HCT116 (cell line): Measurements from ENCODE around the gene SCN2B. TPM values are rescaled to one million over a fixed set of nuclear protein-coding genes. Genes with fewer than 3 reads are reported as not detected.

Experiments
- ATAC-seq: fragments of 200-7000 bp; cut with Tn5 transposase; 2 replicates; pipeline ENCODE4 v1.9.1; 2020; ENCODE audit warnings: mild to moderate bottlenecking, moderate library complexity
- BruUV-seq: library from RNA; stranded (reverse); fragments of 400-500 nt; replicated peaks from 2 replicates; lab custom pipeline; 2021; lab: Mats Ljungman, UMichigan
- CTCF ChIA-PET: fragments of 300-600 bp; sonication (Branson Sonifier 250); formaldehyde crosslinking; loops from one replicate; lab custom pipeline; 2021; ENCODE audit warnings: antibody characterized with exemption; lab: Charles Lee
- POLR2A ChIA-PET: fragments of 300-600, 350-600 bp; sonication (Branson Sonifier 250); formaldehyde crosslinking; loops from one replicate; lab custom pipeline; 2021; ENCODE audit warnings: antibody characterized with exemption; lab: Charles Lee
- RAD21 ChIA-PET, 2 experiments: fragments of 300-600 bp; sonication (Branson Sonifier 250); formaldehyde crosslinking; loops; one replicate each; lab custom pipeline; 2023; ENCODE audit warnings: low total read pairs in 2 of 2; ENCODE audit not compliant: uncharacterized antibody in 2 of 2, unreplicated experiment in 2 of 2, low non-redundant PET in 1 of 2; lab: Charles Lee
- DNase-seq: peaks from one replicate; pipeline ENCODE4 v3.0.0-alpha.2; 2010; ENCODE audit warnings: low read depth, low spot score
- H2AFZ ChIP-seq: fragments of 200-600 bp; shearing (Covaris generic), sonication (generic); 2 replicates; pipeline ENCODE4 v1.6.1; 2017; ENCODE audit warnings: low read depth, mixed run types, mixed read lengths, antibody characterized with exemption, low read length; ENCODE audit not compliant: poor library complexity, severe bottlenecking
- H3K27ac ChIP-seq: 2 replicates; pipeline ENCODE4 v1.5.1; 2012; ENCODE audit warnings: low read depth, low read length
- H3K27me3 ChIP-seq: fragments of 200-600 bp; sonication (generic); 2 replicates; pipeline ENCODE4 v1.6.1; 2016; ENCODE audit warnings: mixed run types, low read length, mixed read lengths; ENCODE audit not compliant: insufficient read depth
- H3K36me3 ChIP-seq, 2 experiments: fragments of 200-500 bp in 1 of 2; fragments of 200-600 bp in 1 of 2; sonication (Bioruptor generic) in 1 of 2; sonication (generic) in 1 of 2; 2 replicates each; pipeline versions ENCODE4 v1.5.1 to v1.6.1; 2014 to 2016; ENCODE audit warnings: low read length in 2 of 2, inconsistent platforms in 1 of 2, mixed read lengths in 1 of 2, mixed run types in 1 of 2; ENCODE audit not compliant: insufficient read depth in 2 of 2, control insufficient read depth in 1 of 2
- H3K4me1 ChIP-seq, 2 experiments: fragments of 200-600 bp in 1 of 2; sonication (generic) in 1 of 2; 2 replicates each; pipeline versions ENCODE4 v1.5.1 to v1.6.1; 2012 to 2017; ENCODE audit warnings: low read length in 2 of 2, inconsistent platforms in 1 of 2, mild to moderate bottlenecking in 1 of 2, mixed read lengths in 1 of 2, mixed run types in 1 of 2, moderate library complexity in 1 of 2; ENCODE audit not compliant: insufficient read depth in 2 of 2, control insufficient read depth in 1 of 2
- H3K4me2 ChIP-seq: fragments of 200-600 bp; sonication (generic); 2 replicates; pipeline ENCODE4 v1.6.1; 2017; ENCODE audit warnings: mixed run types, low read length, mixed read lengths
- H3K4me3 ChIP-seq, 2 experiments: fragments of 200-600 bp in 1 of 2; sonication (generic) in 1 of 2; replicated peaks in 1 of 2; 2 replicates each; pipeline ENCODE4 v1.5.1; 2011 to 2016; ENCODE audit warnings: low read length in 2 of 2, control low read depth in 1 of 2, low read depth in 1 of 2, mild to moderate bottlenecking in 1 of 2, mixed read lengths in 1 of 2, mixed run types in 1 of 2
- H3K79me2 ChIP-seq: fragments of 200-600 bp; sonication (generic); 2 replicates; pipeline ENCODE4 v1.6.1; 2017; ENCODE audit warnings: mild to moderate bottlenecking, mixed run types, low read length, moderate library complexity, mixed read lengths; ENCODE audit not compliant: insufficient read depth
- H3K9ac ChIP-seq: fragments of 200-600 bp; sonication (generic); 2 replicates; pipeline ENCODE4 v1.6.1; 2016; ENCODE audit warnings: low read length, mixed read lengths
- H3K9me2 ChIP-seq: fragments of 200-600 bp; sonication (generic), shearing (Covaris generic); 2 replicates; pipeline ENCODE4 v1.6.1; 2017; ENCODE audit warnings: mixed run types, mild to moderate bottlenecking, moderate library complexity; ENCODE audit not compliant: insufficient read depth
- H3K9me3 ChIP-seq, 2 experiments: fragments of 200-500 bp in 1 of 2; fragments of 200-600 bp in 1 of 2; sonication (Bioruptor generic) in 1 of 2; sonication (generic) in 1 of 2; 2 replicates each; pipeline ENCODE4 v1.6.1; 2014 to 2017; ENCODE audit warnings: low read length in 2 of 2, mixed read lengths in 2 of 2, inconsistent platforms in 1 of 2, low read depth in 1 of 2, mild to moderate bottlenecking in 1 of 2, mixed run types in 1 of 2, moderate library complexity in 1 of 2; ENCODE audit not compliant: control insufficient read depth in 1 of 2, insufficient read depth in 1 of 2
- H4K20me1 ChIP-seq: fragments of 200-600 bp; sonication (generic), shearing (Covaris generic); 2 replicates; pipeline ENCODE4 v1.6.1; 2017; ENCODE audit warnings: mixed run types, mild to moderate bottlenecking, moderate library complexity; ENCODE audit not compliant: insufficient read depth
- CBX3 ChIP-seq: IDR thresholded peaks from 2 replicates; pipeline ENCODE4 v1.6.1; 2012; ENCODE audit warnings: low read depth
- CEBPB ChIP-seq: IDR thresholded peaks from 2 replicates; pipeline ENCODE4 v1.6.1; 2012; ENCODE audit warnings: low read depth
- CTCF ChIP-seq, 3 experiments: fragments of 200-600 bp in 1 of 3; sonication (generic) in 1 of 3; IDR thresholded peaks in 2 of 3; conservative IDR thresholded peaks in 1 of 3; 2 replicates each; pipeline ENCODE4 v1.5.1; 2012 to 2017; ENCODE audit warnings: low read depth in 2 of 3, low read length in 2 of 3, antibody characterized with exemption in 1 of 3, borderline replicate concordance in 1 of 3, control low read depth in 1 of 3, mild to moderate bottlenecking in 1 of 3, mixed read lengths in 1 of 3, mixed run types in 1 of 3, moderate library complexity in 1 of 3; ENCODE audit not compliant: insufficient read depth in 1 of 3
- EGR1 ChIP-seq: IDR thresholded peaks from 2 replicates; pipeline ENCODE4 v1.6.1; 2012; ENCODE audit warnings: low read depth
- ELF1 ChIP-seq: IDR thresholded peaks from 2 replicates; pipeline ENCODE4 v1.6.1; 2012; ENCODE audit warnings: low read depth, borderline replicate concordance
- EZH2 ChIP-seq: fragments of 200-600 bp; sonication (generic); IDR thresholded peaks from 2 replicates; pipeline ENCODE4 v1.6.1; 2017; ENCODE audit warnings: antibody characterized with exemption, mixed run types
- POLR2AphosphoS5 ChIP-seq: IDR thresholded peaks from 2 replicates; pipeline ENCODE4 v1.6.1; 2011; ENCODE audit warnings: mild to moderate bottlenecking, low read depth, low read length, moderate library complexity
- RAD21 ChIP-seq: IDR thresholded peaks from 2 replicates; pipeline ENCODE4 v1.6.1; 2012; ENCODE audit warnings: low read depth, mild to moderate bottlenecking
- REST ChIP-seq: IDR thresholded peaks from 2 replicates; pipeline ENCODE4 v1.6.1; 2012; ENCODE audit warnings: low read depth
- SIN3A ChIP-seq: IDR thresholded peaks from 2 replicates; pipeline ENCODE4 v1.6.1; 2012; ENCODE audit warnings: low read depth
- SP1 ChIP-seq: IDR thresholded peaks from 2 replicates; pipeline ENCODE4 v1.6.1; 2012; ENCODE audit warnings: low read depth
- TCF7L2 ChIP-seq: IDR thresholded peaks from 2 replicates; pipeline ENCODE4 v1.7.0; 2011; ENCODE audit warnings: borderline replicate concordance, inconsistent platforms; ENCODE audit not compliant: insufficient read depth, insufficient read length; ENCODE audit errors: extremely low read depth
- YY1 ChIP-seq: IDR thresholded peaks from 2 replicates; pipeline ENCODE4 v1.6.1; 2011; ENCODE audit warnings: low read length, low read depth, moderate library complexity, mild to moderate bottlenecking; ENCODE audit not compliant: insufficient replicate concordance; ENCODE audit errors: extremely low read depth
- ZNF274 ChIP-seq: fragments of 200-500 bp; sonication (Bioruptor generic); IDR thresholded peaks from 2 replicates; pipeline ENCODE4 v1.6.1; 2014; ENCODE audit warnings: mild to moderate bottlenecking, low read depth, low read length, inconsistent platforms
- intact Hi-C: fragments of 100-400 bp; cut with micrococcal nuclease; formaldehyde crosslinking; loops from 2 replicates; pipeline ENCODE4 v1.10.0; 2022
- total RNA-seq: library from RNA; stranded (reverse); gene quantifications from one replicate; pipeline ENCODE4 v1.2.1, GENCODE V29; 2021; ENCODE audit not compliant: unreplicated experiment
- TF ChIP-seq, protein P1 (sequence below): IDR thresholded peaks from 2 replicates; pipeline ENCODE4 v1.6.1; 2011; ENCODE audit warnings: mild to moderate bottlenecking, low read length, moderate library complexity; ENCODE audit not compliant: insufficient replicate concordance; ENCODE audit errors: extremely low read depth

Gene SCN2B
- total RNA-seq, 1 experiment from 2014 or later, result not detected

DNA sequence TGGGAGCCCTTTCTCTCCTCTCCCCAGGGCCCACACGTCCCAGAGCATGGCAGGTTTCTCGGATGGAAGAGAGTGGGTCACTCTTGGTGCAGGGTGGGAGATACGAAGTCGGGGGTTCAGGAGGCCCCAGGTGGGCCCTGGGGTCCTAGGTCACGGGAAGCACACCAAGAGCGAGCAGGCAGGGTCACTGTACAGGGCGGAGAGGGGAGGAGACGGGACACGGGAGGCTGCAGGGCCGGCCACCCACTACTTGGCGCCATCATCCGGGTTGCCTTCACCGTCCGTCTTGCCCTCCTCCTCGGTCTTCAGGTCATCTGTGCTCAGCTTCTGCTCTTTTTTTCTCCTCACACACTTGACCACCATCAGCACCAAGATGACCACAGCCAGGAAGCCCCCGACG lies 9.8 kb downstream of the SCN2B start:
- no peak overlapping the region for H3K27ac ChIP-seq
- no peak overlapping the region for H3K4me2 ChIP-seq
- no peaks in the 10 kb centered on the region for H4K20me1 ChIP-seq
- no peak for ATAC-seq
- TF ChIP-seq CBX3 (no peak), SP1 (no peak), YY1 (no peak), POLR2AphosphoS5 (no peak), EGR1 (no peak), SIN3A (no peak), CEBPB (no peak), TCF7L2 (no peak), CTCF (IDR thresholded peaks at IDR 0.05 in 2 of 3, conservative IDR thresholded peaks at IDR 0.05 in 1 of 3; ENCODE audit: borderline replicate concordance in 1 of 3, insufficient read depth in 1 of 3, low read depth in 2 of 3, low read length in 2 of 3) (no peak), REST (no peak), ELF1 (no peak), RAD21 (no peak), ZNF274 (no peak), EZH2 (no peak)
- TF ChIP-seq, protein P1, sequence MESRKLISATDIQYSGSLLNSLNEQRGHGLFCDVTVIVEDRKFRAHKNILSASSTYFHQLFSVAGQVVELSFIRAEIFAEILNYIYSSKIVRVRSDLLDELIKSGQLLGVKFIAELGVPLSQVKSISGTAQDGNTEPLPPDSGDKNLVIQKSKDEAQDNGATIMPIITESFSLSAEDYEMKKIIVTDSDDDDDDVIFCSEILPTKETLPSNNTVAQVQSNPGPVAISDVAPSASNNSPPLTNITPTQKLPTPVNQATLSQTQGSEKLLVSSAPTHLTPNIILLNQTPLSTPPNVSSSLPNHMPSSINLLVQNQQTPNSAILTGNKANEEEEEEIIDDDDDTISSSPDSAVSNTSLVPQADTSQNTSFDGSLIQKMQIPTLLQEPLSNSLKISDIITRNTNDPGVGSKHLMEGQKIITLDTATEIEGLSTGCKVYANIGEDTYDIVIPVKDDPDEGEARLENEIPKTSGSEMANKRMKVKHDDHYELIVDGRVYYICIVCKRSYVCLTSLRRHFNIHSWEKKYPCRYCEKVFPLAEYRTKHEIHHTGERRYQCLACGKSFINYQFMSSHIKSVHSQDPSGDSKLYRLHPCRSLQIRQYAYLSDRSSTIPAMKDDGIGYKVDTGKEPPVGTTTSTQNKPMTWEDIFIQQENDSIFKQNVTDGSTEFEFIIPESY, result no peak
- no peak overlapping the region for H2AFZ ChIP-seq
- BruUV-seq, result no TSS peak
- H3K9ac ChIP-seq, result no peak overlapping the region
- POLR2A ChIA-PET, result no interaction called here
- no peak for DNase-seq
- no peaks in the 10 kb centered on the region for H3K9me2 ChIP-seq
- intact Hi-C loops, result no loop called here
- H3K4me1 ChIP-seq, result peaks cover 0 to 3% of the 10 kb centered on the region in 2 experiments; a peak in 1 of 4 replicates
- CTCF ChIA-PET, result no interaction called here
- RAD21 ChIA-PET, result no interaction called here
- H3K79me2 ChIP-seq, result no peaks in the 10 kb centered on the region
- no peaks in the 10 kb centered on the region for H3K9me3 ChIP-seq
- no peaks in the 10 kb centered on the region for H3K36me3 ChIP-seq
- no peak overlapping the region for H3K4me3 ChIP-seq
- no peaks in the 10 kb centered on the region for H3K27me3 ChIP-seq
